ENCODE data around the gene STAB1. TPM values are rescaled to one million over a fixed set of nuclear protein-coding genes. Genes with fewer than 3 reads are reported as not detected.
A peak's percentile ranks its signal among the peaks of the same experiment; 100 is the strongest.

STAB1 gene
- total RNA-seq, 1 donor from 2014 or later: 866 TPM

DNA sequence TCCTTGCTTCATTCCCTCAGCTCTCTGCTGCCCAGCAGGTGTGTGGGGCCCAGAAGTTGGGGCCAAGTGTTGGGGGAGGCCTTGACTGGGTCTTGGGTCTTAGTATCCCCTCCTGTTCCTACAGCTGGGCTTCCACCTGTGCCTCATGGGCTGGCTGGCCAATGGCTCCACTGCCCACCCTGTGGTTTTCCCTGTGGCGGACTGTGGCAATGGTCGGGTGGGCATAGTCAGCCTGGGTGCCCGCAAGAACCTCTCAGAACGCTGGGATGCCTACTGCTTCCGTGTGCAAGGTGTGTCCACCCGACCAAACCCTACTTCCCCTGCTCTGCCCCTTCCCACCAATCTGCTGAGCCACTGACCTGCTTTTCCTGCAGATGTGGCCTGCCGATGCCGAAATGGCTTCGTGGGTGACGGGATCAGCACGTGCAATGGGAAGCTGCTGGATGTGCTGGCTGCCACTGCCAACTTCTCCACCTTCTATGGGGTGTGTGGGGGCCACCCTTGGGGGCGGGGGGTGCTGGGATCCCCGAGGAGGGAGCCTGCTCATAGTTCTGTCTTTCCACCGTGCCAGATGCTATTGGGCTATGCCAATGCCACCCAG is 27.6 kb downstream of the STAB1 start:
- no peaks in the 10 kb centered on the region for H3K4me1 Mint-ChIP-seq (ENCODE audit: unreplicated experiment)
- H3K4me3 Mint-ChIP-seq (ENCODE audit: unreplicated experiment): no peak overlapping the region
- DNase-seq (ENCODE audit: low spot score): no peak
- TF ChIP-seq, protein P1, sequence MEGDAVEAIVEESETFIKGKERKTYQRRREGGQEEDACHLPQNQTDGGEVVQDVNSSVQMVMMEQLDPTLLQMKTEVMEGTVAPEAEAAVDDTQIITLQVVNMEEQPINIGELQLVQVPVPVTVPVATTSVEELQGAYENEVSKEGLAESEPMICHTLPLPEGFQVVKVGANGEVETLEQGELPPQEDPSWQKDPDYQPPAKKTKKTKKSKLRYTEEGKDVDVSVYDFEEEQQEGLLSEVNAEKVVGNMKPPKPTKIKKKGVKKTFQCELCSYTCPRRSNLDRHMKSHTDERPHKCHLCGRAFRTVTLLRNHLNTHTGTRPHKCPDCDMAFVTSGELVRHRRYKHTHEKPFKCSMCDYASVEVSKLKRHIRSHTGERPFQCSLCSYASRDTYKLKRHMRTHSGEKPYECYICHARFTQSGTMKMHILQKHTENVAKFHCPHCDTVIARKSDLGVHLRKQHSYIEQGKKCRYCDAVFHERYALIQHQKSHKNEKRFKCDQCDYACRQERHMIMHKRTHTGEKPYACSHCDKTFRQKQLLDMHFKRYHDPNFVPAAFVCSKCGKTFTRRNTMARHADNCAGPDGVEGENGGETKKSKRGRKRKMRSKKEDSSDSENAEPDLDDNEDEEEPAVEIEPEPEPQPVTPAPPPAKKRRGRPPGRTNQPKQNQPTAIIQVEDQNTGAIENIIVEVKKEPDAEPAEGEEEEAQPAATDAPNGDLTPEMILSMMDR (IDR thresholded peaks at IDR 0.05; ENCODE audit: unreplicated experiment): no peak
- peaks cover 56% of the 10 kb centered on the region for H3K36me3 Mint-ChIP-seq (ENCODE audit: low read depth, unreplicated experiment)
- H3K27me3 Mint-ChIP-seq (ENCODE audit: unreplicated experiment): peaks cover 23% of the 10 kb centered on the region
- H3K9me3 Mint-ChIP-seq (ENCODE audit: unreplicated experiment): no peaks in the 10 kb centered on the region
- H3K27ac Mint-ChIP-seq (ENCODE audit: unreplicated experiment): no peak overlapping the region

DNA sequence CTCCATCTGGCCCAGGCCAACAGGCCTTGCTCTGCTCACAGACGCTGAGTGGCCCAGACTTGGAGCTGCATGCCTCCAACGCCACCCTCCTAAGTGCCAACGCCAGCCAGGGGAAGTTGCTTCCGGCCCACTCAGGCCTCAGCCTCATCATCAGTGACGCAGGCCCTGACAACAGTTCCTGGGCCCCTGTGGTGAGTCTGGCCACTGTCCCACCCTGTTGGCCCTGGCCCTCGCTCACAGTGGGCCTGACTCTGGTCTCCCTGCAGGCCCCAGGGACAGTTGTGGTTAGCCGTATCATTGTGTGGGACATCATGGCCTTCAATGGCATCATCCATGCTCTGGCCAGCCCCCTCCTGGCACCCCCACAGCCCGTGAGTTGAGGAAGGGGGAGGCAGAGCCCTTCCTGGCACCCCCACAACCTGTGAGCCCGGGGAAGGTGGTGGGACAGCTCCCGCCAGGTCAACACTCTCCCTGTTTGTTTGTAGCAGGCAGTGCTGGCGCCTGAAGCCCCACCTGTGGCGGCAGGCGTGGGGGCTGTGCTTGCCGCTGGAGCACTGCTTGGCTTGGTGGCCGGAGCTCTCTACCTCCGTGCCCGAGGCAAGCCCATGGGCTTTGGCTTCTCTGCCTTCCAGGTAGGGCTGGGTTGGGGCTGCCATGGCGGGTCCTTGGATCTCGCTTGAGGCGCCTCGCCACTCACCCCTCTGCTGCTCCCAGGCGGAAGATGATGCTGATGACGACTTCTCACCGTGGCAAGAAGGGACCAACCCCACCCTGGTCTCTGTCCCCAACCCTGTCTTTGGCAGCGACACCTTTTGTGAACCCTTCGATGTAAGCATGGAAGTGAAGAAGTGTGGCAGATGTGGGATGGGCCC is 28.5 kb downstream of the STAB1 start:
- TF ChIP-seq, protein P1 (IDR thresholded peaks at IDR 0.05; ENCODE audit: unreplicated experiment): no peak
- Mint-ChIP-seq H3K36me3 (ENCODE audit: low read depth, unreplicated experiment) (peaks cover 51% of the 10 kb centered on the region), H3K4me3 (ENCODE audit: unreplicated experiment) (peak overlapping the region; percentile 83), H3K27ac (ENCODE audit: unreplicated experiment) (no peak overlapping the region), H3K9me3 (ENCODE audit: unreplicated experiment) (no peaks in the 10 kb centered on the region), H3K27me3 (ENCODE audit: unreplicated experiment) (peaks cover 20% of the 10 kb centered on the region), H3K4me1 (ENCODE audit: unreplicated experiment) (no peaks in the 10 kb centered on the region)
- DNase-seq (ENCODE audit: low spot score): no peak

DNA sequence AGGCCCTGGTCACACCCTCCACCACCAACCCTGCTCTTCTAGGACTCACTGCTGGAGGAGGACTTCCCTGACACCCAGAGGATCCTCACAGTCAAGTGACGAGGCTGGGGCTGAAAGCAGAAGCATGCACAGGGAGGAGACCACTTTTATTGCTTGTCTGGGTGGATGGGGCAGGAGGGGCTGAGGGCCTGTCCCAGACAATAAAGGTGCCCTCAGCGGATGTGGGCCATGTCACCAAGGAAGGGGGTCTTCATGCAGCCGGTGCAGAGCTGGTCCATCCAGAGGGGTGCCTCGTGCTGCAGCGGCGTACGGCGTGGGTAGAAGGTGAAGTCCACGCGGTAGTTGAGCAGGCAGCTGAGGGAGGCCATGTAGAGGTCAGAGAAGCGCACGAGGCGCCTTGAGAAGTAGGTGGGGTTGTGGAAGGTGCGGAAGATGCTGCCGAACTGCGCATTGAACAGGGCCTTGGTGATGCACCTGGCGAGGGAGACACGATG is 29.2 kb downstream of the STAB1 start:
- TF ChIP-seq, protein P1 (IDR thresholded peaks at IDR 0.05; ENCODE audit: unreplicated experiment): no peak
- H3K36me3 Mint-ChIP-seq (ENCODE audit: low read depth, unreplicated experiment): peaks cover 49% of the 10 kb centered on the region
- peaks cover 23% of the 10 kb centered on the region for H3K27me3 Mint-ChIP-seq (ENCODE audit: unreplicated experiment)
- H3K4me1 Mint-ChIP-seq (ENCODE audit: unreplicated experiment): no peaks in the 10 kb centered on the region
- DNase-seq (ENCODE audit: low spot score): no peak
- peak overlapping the region; percentile 36 for H3K27ac Mint-ChIP-seq (ENCODE audit: unreplicated experiment)
- H3K9me3 Mint-ChIP-seq (ENCODE audit: unreplicated experiment): no peaks in the 10 kb centered on the region
- peak overlapping the region; percentile 83 for H3K4me3 Mint-ChIP-seq (ENCODE audit: unreplicated experiment)

DNA sequence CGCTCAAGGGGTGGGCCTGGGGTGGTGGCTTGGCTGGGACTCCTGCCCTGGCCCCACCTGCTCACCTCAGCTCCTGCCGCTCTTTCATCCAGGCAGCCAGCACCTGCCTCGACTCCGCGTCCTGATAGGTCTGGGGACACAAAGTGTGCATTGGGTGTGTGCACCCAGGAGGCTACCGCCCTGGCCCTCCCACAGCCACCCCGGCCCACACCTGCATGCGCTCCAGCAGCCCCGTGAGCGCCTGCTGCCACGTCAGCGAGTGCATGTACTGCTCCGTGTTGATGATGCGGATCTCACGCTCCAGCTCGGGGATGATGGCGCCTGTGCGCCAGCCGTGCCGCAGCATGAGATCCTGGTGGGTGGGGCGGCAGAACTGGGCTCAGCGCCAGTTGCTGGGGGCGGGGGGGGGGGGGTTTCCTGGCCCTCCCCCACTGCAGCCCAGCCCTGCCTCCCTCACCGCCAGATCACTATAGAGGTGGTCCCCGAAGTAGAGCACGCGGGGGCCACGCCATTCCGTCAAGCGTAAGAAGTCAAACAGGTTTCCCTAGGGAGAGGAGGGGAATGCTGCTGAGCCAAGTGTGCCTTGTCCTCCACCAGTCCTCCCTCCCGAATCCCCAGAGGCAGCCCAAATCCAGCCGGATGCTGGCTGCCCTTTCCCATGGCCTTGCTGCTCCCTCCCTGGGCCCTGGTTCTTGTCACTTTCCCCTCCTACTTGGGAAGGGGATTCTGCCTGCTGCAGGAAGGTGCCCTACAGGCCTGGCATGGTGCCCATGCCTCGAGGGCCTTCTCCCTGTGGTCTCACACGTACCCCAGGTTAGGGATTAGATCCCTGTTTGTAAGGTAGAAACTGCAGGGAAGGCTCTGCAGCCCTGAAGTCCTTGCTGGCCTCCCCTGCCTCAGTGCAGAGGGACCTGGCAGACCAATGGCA is 29.9 kb downstream of the STAB1 start:
- H3K27ac Mint-ChIP-seq (ENCODE audit: unreplicated experiment): no peak overlapping the region

More for the DNA sequence above, 29.9 kb downstream of the STAB1 start:
- no peak for DNase-seq (ENCODE audit: low spot score)
- Mint-ChIP-seq H3K36me3 (ENCODE audit: low read depth, unreplicated experiment) (peaks cover 44% of the 10 kb centered on the region), H3K4me1 (ENCODE audit: unreplicated experiment) (peaks cover under 1% of the 10 kb centered on the region), H3K4me3 (ENCODE audit: unreplicated experiment) (no peak overlapping the region), H3K27me3 (ENCODE audit: unreplicated experiment) (peaks cover 20% of the 10 kb centered on the region), H3K9me3 (ENCODE audit: unreplicated experiment) (no peaks in the 10 kb centered on the region)
- TF ChIP-seq, protein P1 (IDR thresholded peaks at IDR 0.05; ENCODE audit: unreplicated experiment): no peak
